ENCODE data around the gene SLC30A2. TPM values are rescaled to one million over a fixed set of nuclear protein-coding genes. Genes with fewer than 3 reads are reported as not detected.

Gene SLC30A2
- polyA plus RNA-seq, 1 experiment = not detected

DNA sequence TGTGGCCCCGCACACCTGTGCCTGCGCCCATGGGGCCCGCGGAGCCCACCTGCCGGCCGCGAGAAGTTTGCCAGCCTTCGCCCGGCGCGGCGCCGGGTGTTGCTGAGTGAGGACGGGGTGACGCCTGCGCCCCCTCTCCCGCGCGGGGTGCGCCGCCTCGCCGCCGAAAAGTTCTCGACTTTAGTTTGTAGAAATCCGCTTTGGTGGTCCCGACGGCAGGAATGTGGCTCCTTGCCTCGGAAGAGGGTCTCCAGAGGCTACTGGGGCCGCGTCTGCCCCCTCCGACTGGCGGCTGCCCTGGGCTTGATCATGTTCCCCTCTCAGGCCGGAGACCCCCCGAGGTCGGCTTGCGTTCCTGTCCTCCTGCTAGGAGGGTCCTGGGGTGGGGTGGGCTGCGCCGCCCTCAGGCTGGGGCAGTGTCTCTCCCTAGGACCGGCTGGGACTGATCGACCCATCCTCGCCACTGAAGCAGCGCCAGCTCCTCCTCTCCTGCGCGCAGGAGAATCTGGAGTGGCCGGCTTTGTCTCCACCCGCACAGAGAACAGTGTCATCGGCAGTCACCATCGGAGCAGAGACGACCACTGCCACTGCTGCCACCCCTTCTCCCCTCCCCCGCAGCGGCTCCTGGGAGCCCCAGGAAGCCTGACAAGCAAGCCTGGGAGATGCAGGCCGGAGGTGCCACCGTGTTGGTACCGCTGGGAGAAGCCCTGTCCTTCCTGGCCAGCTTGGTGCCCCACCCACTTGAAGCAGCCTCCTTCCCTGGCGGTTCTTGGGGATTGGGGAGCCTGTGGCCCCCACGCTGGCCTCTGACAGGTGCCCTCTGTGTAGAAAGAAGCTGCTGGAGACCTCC is 553 bp upstream of the SLC30A2 start:
- peaks cover 43% of the 10 kb centered on the region for H3K27me3 ChIP-seq (ENCODE audit: control insufficient read depth, insufficient read depth, low read length)
- no peak overlapping the region for H3K4me3 ChIP-seq (ENCODE audit: low read depth, low read length)
- CTCF ChIA-PET = interaction anchor here (5.0 kb wide), 1 partner anchor 11 kb away, joined by 34 read pairs; no protein-coding TSS in a partner anchor

DNA sequence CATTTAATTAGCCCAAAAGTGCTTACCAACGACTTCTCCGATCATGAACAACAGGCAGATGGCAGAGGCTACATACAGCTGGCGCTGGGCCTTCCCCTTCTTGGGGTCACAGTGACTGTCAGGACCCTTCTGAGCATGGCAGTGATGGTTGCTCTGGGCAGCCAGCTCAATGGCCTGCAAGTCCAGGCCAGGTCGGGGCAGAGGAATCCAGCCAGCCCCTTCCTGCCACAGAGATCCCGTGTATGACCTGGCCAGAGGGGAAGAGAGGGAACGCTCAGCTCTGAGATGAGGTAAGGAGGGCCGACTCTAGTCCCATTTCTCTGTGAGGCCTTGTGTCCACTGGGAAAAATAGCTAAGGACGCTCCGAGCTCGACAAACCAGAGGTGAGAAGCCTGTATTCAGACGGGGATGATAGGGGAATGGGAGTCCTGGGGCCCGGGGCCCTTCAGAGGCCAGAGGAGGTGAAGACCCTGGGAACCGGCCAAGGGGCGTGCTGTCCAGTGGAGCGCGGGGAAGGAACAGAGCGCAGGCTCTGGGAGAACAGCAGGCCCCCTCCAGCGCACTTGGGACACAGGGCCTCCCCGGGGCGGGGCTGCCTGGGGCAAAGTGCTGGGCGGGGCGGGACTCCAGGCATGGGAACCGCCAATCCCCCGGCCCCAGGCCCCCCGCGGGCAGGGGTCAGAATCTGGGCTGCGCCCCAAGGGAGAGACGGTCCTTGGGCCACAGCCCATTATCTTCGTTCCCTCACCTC is 772 bp downstream of the SLC30A2 start:
- H3K27me3 ChIP-seq (ENCODE audit: control insufficient read depth, insufficient read depth, low read length) = peaks cover 44% of the 10 kb centered on the region
- H3K4me3 ChIP-seq (ENCODE audit: low read depth, low read length) = no peak overlapping the region
- POLR2A ChIA-PET = no interaction called here
- no peak for DNase-seq (ENCODE audit: low read depth)
- H3K36me3 ChIP-seq (ENCODE audit: control insufficient read depth, insufficient read depth, low read length) = no peaks in the 10 kb centered on the region
- no peak for TF ChIP-seq CTCF (IDR thresholded peaks at IDR 0.05; ENCODE audit: insufficient read depth, low read depth, low read length)
- CTCF ChIA-PET = interaction anchor here (1.0 to 5.0 kb wide), 4 partner anchors 8 to 100 kb away, joined by 3 to 34 read pairs (median 6); no protein-coding TSS in a partner anchor

More for the DNA sequence above, 553 bp upstream of the SLC30A2 start:
- DNase-seq (ENCODE audit: low read depth) = no peak
- POLR2A ChIA-PET = no interaction called here
- H3K36me3 ChIP-seq (ENCODE audit: control insufficient read depth, insufficient read depth, low read length) = no peaks in the 10 kb centered on the region
- TF ChIP-seq CTCF (IDR thresholded peaks at IDR 0.05; ENCODE audit: insufficient read depth, low read depth, low read length) = no peak

GRCh38 chr1:26044414-26044813 is 1.5 kb downstream of the SLC30A2 start:
- Histone ChIP-seq H3K4me3 (ENCODE audit: low read depth, low read length) (no peak overlapping the region), H3K36me3 (ENCODE audit: control insufficient read depth, insufficient read depth, low read length) (no peaks in the 10 kb centered on the region), H3K27me3 (ENCODE audit: control insufficient read depth, insufficient read depth, low read length) (peaks cover 40% of the 10 kb centered on the region)
- no peak for TF ChIP-seq CTCF (IDR thresholded peaks at IDR 0.05; ENCODE audit: insufficient read depth, low read depth, low read length)
- no peak for DNase-seq (ENCODE audit: low read depth)
- ChIA-PET POLR2A (no interaction called here), CTCF (interaction anchor here (1.0 to 5.0 kb wide), 5 partner anchors 9 to 101 kb away, joined by 3 to 34 read pairs (median 3); no protein-coding TSS in a partner anchor)

DNA sequence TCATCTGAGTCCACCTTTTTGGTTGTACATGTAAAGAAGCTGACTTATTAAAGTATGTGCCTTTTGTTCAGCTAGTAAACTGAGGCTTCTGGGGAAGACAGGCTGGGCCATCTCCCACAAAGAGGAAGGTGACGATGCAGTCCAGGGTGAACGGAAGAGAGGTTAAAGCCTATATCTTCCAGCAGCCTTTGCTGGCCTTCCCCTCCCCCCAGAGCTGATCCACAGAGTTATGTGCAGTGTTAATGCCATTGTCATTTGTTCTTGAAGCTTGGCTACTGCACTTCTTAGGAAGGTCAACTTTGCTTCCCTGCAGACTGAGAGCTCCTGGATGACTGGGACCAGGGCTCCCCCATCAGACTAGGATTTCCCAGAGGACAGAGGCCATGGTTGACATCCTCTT is 2.2 kb downstream of the SLC30A2 start:
- DNase-seq (ENCODE audit: low read depth) = no peak
- POLR2A ChIA-PET = no interaction called here
- CTCF ChIA-PET = interaction anchor here (1.4 to 5.0 kb wide), 4 partner anchors 8 to 102 kb away, joined by 3 to 34 read pairs (median 6); no protein-coding TSS in a partner anchor
- no peak for TF ChIP-seq CTCF (IDR thresholded peaks at IDR 0.05; ENCODE audit: insufficient read depth, low read depth, low read length)
- Histone ChIP-seq H3K36me3 (ENCODE audit: control insufficient read depth, insufficient read depth, low read length) (no peaks in the 10 kb centered on the region), H3K27me3 (ENCODE audit: control insufficient read depth, insufficient read depth, low read length) (peaks cover 38% of the 10 kb centered on the region), H3K4me3 (ENCODE audit: low read depth, low read length) (no peak overlapping the region)

DNA sequence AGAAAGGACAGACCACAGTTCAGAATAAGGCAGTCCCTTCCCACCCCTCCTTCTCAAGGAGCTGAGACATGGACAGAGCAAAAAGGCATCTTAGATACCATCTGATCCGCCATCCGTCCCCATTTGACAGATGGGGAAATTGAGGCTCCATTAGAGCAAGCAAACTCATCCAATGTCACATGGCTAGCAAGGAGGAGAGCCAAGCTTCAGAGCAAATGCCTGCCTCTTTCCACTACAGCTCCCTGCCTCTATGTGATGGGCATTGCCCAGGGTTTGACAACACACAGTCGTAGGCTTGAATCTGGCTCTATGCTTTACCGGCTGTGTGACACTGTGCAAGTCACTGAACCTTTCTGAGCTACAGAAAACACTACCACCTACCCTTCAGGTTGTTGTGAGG is 3.9 kb downstream of the SLC30A2 start:
- ChIA-PET CTCF (interaction anchor here (1.2 to 2.2 kb wide), 2 partner anchors 146 to 375 kb away, joined by 3 to 5 read pairs; no protein-coding TSS in a partner anchor), POLR2A (no interaction called here)
- DNase-seq (ENCODE audit: low read depth) = no peak
- Histone ChIP-seq H3K4me3 (ENCODE audit: low read depth, low read length) (no peak overlapping the region), H3K27me3 (ENCODE audit: control insufficient read depth, insufficient read depth, low read length) (peaks cover 36% of the 10 kb centered on the region), H3K36me3 (ENCODE audit: control insufficient read depth, insufficient read depth, low read length) (no peaks in the 10 kb centered on the region)
- TF ChIP-seq CTCF (IDR thresholded peaks at IDR 0.05; ENCODE audit: insufficient read depth, low read depth, low read length) = no peak

Measured in BJ (cell line).